Caco-2 (cell line): ENCODE data around the gene GRM7. TPM values are rescaled to one million over a fixed set of nuclear protein-coding genes. Genes with fewer than 3 reads are reported as not detected.
A peak's percentile ranks its signal among the peaks of the same experiment; 100 is the strongest.

Experiments
- BruUV-seq: library from RNA; stranded (reverse); fragments of 400-500 nt; replicated peaks from 2 replicates; lab custom pipeline; 2021; lab: Mats Ljungman, UMichigan
- CTCF ChIA-PET: fragments of 300-600 bp; sonication (Branson Sonifier 250); formaldehyde crosslinking; loops from one replicate; lab custom pipeline; 2022; ENCODE audit warnings: antibody characterized with exemption; lab: Charles Lee
- POLR2A ChIA-PET: fragments of 300-600 bp; sonication (Branson Sonifier 250); formaldehyde crosslinking; loops from one replicate; lab custom pipeline; 2022; ENCODE audit warnings: antibody characterized with exemption; lab: Charles Lee
- DNase-seq, 2 experiments: peaks; one replicate each; pipeline versions ENCODE4 v3.0.0 to v3.0.0-alpha.2; 2020 to 2022
- H3K27me3 ChIP-seq: replicated peaks from 2 replicates; pipeline ENCODE4 v1.6.0; 2011; ENCODE audit warnings: low read length; ENCODE audit not compliant: control insufficient read depth, insufficient read depth
- H3K36me3 ChIP-seq: 2 replicates; pipeline ENCODE4 v1.5.1; 2011; ENCODE audit warnings: low read length; ENCODE audit not compliant: control insufficient read depth, insufficient read depth
- H3K4me1 ChIP-seq: fragments of 250-450 bp; sonication (Bioruptor Pico); 2 replicates; pipeline ENCODE4 v1.5.1; 2020; ENCODE audit warnings: mild to moderate bottlenecking
- H3K4me3 ChIP-seq: 2 replicates; pipeline ENCODE4 v1.5.1; 2011; ENCODE audit warnings: low read depth, mild to moderate bottlenecking, control low read depth, low read length
- H3K9me3 ChIP-seq: fragments of 250-450 bp; sonication (Bioruptor Pico); 2 replicates; pipeline ENCODE4 v1.5.1; 2020; ENCODE audit warnings: mild to moderate bottlenecking, moderate library complexity
- H3K27ac Mint-ChIP-seq: one replicate; pipeline ENCODE4 v1.8.0; 2022; ENCODE audit warnings: mixed read lengths; ENCODE audit not compliant: unreplicated experiment
- H3K27me3 Mint-ChIP-seq: one replicate; pipeline ENCODE4 v1.8.0; 2022; ENCODE audit warnings: mixed read lengths; ENCODE audit not compliant: insufficient read depth, unreplicated experiment
- H3K36me3 Mint-ChIP-seq: one replicate; pipeline ENCODE4 v1.8.0; 2022; ENCODE audit warnings: mild to moderate bottlenecking, mixed read lengths; ENCODE audit not compliant: insufficient read depth, unreplicated experiment
- H3K4me1 Mint-ChIP-seq: one replicate; pipeline ENCODE4 v1.8.0; 2022; ENCODE audit warnings: low read depth, mixed read lengths; ENCODE audit not compliant: unreplicated experiment
- H3K4me3 Mint-ChIP-seq: one replicate; pipeline ENCODE4 v1.8.0; 2022; ENCODE audit warnings: mild to moderate bottlenecking, moderate library complexity, mixed read lengths; ENCODE audit not compliant: unreplicated experiment
- H3K9me3 Mint-ChIP-seq: one replicate; pipeline ENCODE4 v1.8.0; 2022; ENCODE audit warnings: mixed read lengths; ENCODE audit not compliant: unreplicated experiment
- CTCF ChIP-seq, 2 experiments: fragments of 200-600 bp in 1 of 2; IDR thresholded peaks; 1 replicate in 1 of 2; 2 replicates in 1 of 2; pipeline versions ENCODE4 v1.5.1 to v1.8.0; 2011 to 2022; ENCODE audit warnings: antibody characterized with exemption in 1 of 2, control low read depth in 1 of 2, inconsistent platforms in 1 of 2, low read depth in 1 of 2, low read length in 1 of 2, mild to moderate bottlenecking in 1 of 2, moderate library complexity in 1 of 2; ENCODE audit not compliant: insufficient read depth in 1 of 2, severe bottlenecking in 1 of 2, unreplicated experiment in 1 of 2
- intact Hi-C: fragments of 100-400 bp; cut with micrococcal nuclease; formaldehyde crosslinking; loops from one replicate; pipeline ENCODE4 v1.10.0; 2022; ENCODE audit not compliant: unreplicated experiment
- total RNA-seq: library from RNA; stranded (reverse); gene quantifications from 2 replicates; pipeline ENCODE4 v1.2.3, GENCODE V29; 2022

GRM7 gene
- total RNA-seq, 1 experiment from 2014 or later: not detected

DNA sequence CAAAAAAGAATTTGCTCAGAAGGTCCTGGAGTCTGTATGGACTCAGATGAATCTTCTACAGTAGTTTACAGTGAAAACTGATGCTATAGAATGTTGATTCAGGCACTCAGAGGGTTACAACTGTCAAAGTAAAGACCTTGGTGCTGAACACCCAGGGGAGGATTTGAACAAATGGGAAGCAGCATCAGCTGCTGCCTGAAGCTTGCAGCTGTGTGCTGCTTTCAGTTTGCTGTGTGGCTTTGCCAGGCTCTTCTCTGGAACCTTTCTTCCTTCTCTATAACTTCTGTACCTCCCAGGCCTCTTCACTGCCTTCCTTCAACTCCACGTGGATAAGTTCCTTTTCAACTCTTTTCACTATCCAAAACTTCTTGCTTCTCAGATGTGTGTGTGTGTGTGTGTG, 214.2 kb downstream of the GRM7 start:
- H3K36me3 Mint-ChIP-seq: no peaks in the 10 kb centered on the region

GRCh38 chr3:7075901-7076300, 215.0 kb downstream of the GRM7 start:
- Mint-ChIP-seq H3K4me1 (no peaks in the 10 kb centered on the region), H3K27me3 (no peaks in the 10 kb centered on the region), H3K27ac (no peak overlapping the region), H3K9me3 (no peaks in the 10 kb centered on the region), H3K4me3 (no peak overlapping the region), H3K36me3 (no peaks in the 10 kb centered on the region)
- no peaks in the 10 kb centered on the region for H3K27me3 ChIP-seq
- ChIA-PET POLR2A (no interaction called here), CTCF (no interaction called here)
- intact Hi-C loops: no loop called here
- peak in 1 of 2 experiments; percentile 13 for TF ChIP-seq CTCF (IDR thresholded peaks at IDR 0.05; ENCODE audit: insufficient read depth in 1 of 2, low read depth in 1 of 2, low read length in 1 of 2, severe bottlenecking in 1 of 2, unreplicated experiment in 1 of 2)
- no peaks in the 10 kb centered on the region for H3K4me1 ChIP-seq
- no peak overlapping the region for H3K4me3 ChIP-seq
- no TSS peak for BruUV-seq
- no peak for DNase-seq
- H3K9me3 ChIP-seq: no peaks in the 10 kb centered on the region
- H3K36me3 ChIP-seq: no peaks in the 10 kb centered on the region

More for the DNA sequence above, 214.2 kb downstream of the GRM7 start:
- POLR2A ChIA-PET: no interaction called here
- Histone ChIP-seq H3K27me3 (no peaks in the 10 kb centered on the region), H3K9me3 (no peaks in the 10 kb centered on the region), H3K36me3 (no peaks in the 10 kb centered on the region), H3K4me3 (no peak overlapping the region), H3K4me1 (no peaks in the 10 kb centered on the region)
- no peaks in the 10 kb centered on the region for H3K4me1 Mint-ChIP-seq
- BruUV-seq: no TSS peak
- no peak overlapping the region for H3K4me3 Mint-ChIP-seq
- no peak for TF ChIP-seq CTCF (IDR thresholded peaks at IDR 0.05; ENCODE audit: insufficient read depth in 1 of 2, low read depth in 1 of 2, low read length in 1 of 2, severe bottlenecking in 1 of 2, unreplicated experiment in 1 of 2)
- H3K27me3 Mint-ChIP-seq: no peaks in the 10 kb centered on the region
- no peak overlapping the region for H3K27ac Mint-ChIP-seq
- intact Hi-C loops: no loop called here
- CTCF ChIA-PET: no interaction called here
- no peak for DNase-seq
- H3K9me3 Mint-ChIP-seq: no peaks in the 10 kb centered on the region

GRCh38 chr3:7082244-7082643, 221.3 kb downstream of the GRM7 start:
- H3K36me3 Mint-ChIP-seq: no peaks in the 10 kb centered on the region
- H3K4me1 Mint-ChIP-seq: no peaks in the 10 kb centered on the region
- H3K9me3 Mint-ChIP-seq: no peaks in the 10 kb centered on the region
- H3K4me3 Mint-ChIP-seq: no peak overlapping the region
- H3K27me3 Mint-ChIP-seq: no peaks in the 10 kb centered on the region
- H3K27me3 ChIP-seq: no peaks in the 10 kb centered on the region
- TF ChIP-seq CTCF (IDR thresholded peaks at IDR 0.05; ENCODE audit: insufficient read depth in 1 of 2, low read depth in 1 of 2, low read length in 1 of 2, severe bottlenecking in 1 of 2, unreplicated experiment in 1 of 2): no peak
- H3K4me3 ChIP-seq: no peak overlapping the region
- no peak overlapping the region for H3K27ac Mint-ChIP-seq
- ChIA-PET CTCF (no interaction called here), POLR2A (no interaction called here)
- no peaks in the 10 kb centered on the region for H3K36me3 ChIP-seq
- H3K9me3 ChIP-seq: no peaks in the 10 kb centered on the region
- intact Hi-C loops: no loop called here
- H3K4me1 ChIP-seq: no peaks in the 10 kb centered on the region
- DNase-seq: no peak
- no TSS peak for BruUV-seq
